ENCODE results near the gene KCTD21.

The KCTD21 gene

DNA sequence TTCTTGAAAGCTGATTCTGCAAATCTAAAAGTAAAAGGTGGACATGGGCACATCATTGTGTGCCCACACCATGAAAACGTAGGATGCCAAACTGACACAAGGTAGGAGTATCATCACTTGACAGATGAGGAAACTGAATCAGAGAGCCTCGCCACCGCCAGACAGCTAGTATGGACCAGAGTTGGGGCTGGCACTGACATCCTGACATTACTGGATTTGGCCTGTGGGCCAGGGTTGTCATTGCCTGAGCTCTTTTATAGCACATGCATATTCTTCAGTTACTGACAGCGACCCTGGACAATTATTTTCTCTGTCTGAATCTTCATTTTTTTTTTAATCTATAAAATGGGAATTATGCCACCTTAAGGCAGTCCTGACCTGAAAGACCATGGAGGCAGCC is 16.8 kb upstream of the KCTD21 start:
- no peak for DNase-seq (ENCODE audit: low spot score)
- Histone ChIP-seq H3K4me1 (ENCODE audit: insufficient read depth, poor library complexity, severe bottlenecking) (no peaks in the 10 kb centered on the region), H3K27me3 (ENCODE audit: insufficient read depth, poor library complexity, severe bottlenecking) (no peaks in the 10 kb centered on the region), H3K9me3 (ENCODE audit: severe bottlenecking) (no peaks in the 10 kb centered on the region), H3K36me3 (ENCODE audit: low read depth) (peaks cover 7% of the 10 kb centered on the region; the same call in 1 of the 2 replicates), H3K4me3 (ENCODE audit: severe bottlenecking) (no peak overlapping the region), H3K27ac (ENCODE audit: poor library complexity, severe bottlenecking) (no peak overlapping the region)
- TF ChIP-seq, protein P1, sequence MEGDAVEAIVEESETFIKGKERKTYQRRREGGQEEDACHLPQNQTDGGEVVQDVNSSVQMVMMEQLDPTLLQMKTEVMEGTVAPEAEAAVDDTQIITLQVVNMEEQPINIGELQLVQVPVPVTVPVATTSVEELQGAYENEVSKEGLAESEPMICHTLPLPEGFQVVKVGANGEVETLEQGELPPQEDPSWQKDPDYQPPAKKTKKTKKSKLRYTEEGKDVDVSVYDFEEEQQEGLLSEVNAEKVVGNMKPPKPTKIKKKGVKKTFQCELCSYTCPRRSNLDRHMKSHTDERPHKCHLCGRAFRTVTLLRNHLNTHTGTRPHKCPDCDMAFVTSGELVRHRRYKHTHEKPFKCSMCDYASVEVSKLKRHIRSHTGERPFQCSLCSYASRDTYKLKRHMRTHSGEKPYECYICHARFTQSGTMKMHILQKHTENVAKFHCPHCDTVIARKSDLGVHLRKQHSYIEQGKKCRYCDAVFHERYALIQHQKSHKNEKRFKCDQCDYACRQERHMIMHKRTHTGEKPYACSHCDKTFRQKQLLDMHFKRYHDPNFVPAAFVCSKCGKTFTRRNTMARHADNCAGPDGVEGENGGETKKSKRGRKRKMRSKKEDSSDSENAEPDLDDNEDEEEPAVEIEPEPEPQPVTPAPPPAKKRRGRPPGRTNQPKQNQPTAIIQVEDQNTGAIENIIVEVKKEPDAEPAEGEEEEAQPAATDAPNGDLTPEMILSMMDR (IDR thresholded peaks at IDR 0.05; ENCODE audit: poor library complexity, severe bottlenecking): no peak
- no peak for ATAC-seq (ENCODE audit: low read depth)

DNA sequence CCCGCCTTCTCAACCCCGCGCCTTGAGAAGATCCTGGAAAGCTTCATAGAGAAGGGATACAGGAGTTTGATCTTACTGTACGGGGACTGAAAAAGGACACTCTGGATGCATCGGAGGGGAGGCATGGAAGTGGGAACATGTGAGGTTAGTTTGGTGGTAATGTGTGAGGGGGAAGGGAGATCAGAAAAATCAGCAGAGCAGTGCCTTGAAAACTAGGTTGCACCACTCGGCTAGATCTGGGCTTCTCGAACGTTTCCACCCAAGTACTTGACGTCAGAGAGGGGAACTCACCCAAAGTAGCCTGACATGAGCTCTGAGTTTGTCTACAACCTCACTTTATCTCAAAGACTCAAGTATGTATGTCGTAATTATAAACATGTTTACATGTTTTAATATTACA is 14.8 kb upstream of the KCTD21 start:
- TF ChIP-seq, protein P1 (IDR thresholded peaks at IDR 0.05; ENCODE audit: poor library complexity, severe bottlenecking): no peak
- no peaks in the 10 kb centered on the region for H3K9me3 ChIP-seq (ENCODE audit: severe bottlenecking)
- no peaks in the 10 kb centered on the region for H3K27me3 ChIP-seq (ENCODE audit: insufficient read depth, poor library complexity, severe bottlenecking)
- H3K27ac ChIP-seq (ENCODE audit: poor library complexity, severe bottlenecking): no peak overlapping the region
- no peak for DNase-seq (ENCODE audit: low spot score)
- no peak overlapping the region for H3K4me3 ChIP-seq (ENCODE audit: severe bottlenecking)
- ATAC-seq (ENCODE audit: low read depth): no peak
- H3K4me1 ChIP-seq (ENCODE audit: insufficient read depth, poor library complexity, severe bottlenecking): no peaks in the 10 kb centered on the region
- peaks cover 14% of the 10 kb centered on the region; the same call in 1 of the 2 replicates for H3K36me3 ChIP-seq (ENCODE audit: low read depth)

DNA sequence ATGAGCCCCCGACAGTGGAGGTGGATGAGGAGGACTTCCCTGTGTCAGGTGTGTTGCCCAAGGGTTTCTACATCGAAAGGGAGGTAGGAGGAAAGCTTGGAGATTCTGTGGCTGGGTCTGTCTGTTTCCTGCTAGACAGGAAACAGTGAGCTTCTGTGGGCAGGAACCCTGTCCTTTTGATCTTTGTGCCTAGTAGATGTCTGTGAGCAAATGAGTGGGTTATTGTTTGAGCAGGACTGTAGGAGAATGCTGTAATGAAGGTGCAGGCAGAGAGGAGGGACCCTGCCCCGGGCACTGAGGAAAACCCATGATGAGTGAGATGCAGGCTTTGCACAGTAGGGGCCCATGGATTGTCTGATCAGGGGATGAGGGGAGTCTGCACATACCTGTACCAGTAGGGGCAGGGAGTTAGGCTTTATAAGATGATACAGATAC is 14.3 kb upstream of the KCTD21 start:
- TF ChIP-seq, protein P1 (IDR thresholded peaks at IDR 0.05; ENCODE audit: poor library complexity, severe bottlenecking): no peak
- Histone ChIP-seq H3K4me1 (ENCODE audit: insufficient read depth, poor library complexity, severe bottlenecking) (no peaks in the 10 kb centered on the region), H3K36me3 (ENCODE audit: low read depth) (peaks cover 14% of the 10 kb centered on the region; the same call in 1 of the 2 replicates), H3K9me3 (ENCODE audit: severe bottlenecking) (no peaks in the 10 kb centered on the region), H3K4me3 (ENCODE audit: severe bottlenecking) (no peak overlapping the region), H3K27me3 (ENCODE audit: insufficient read depth, poor library complexity, severe bottlenecking) (no peaks in the 10 kb centered on the region), H3K27ac (ENCODE audit: poor library complexity, severe bottlenecking) (no peak overlapping the region)
- DNase-seq (ENCODE audit: low spot score) (no peak), ATAC-seq (ENCODE audit: low read depth) (no peak)

DNA sequence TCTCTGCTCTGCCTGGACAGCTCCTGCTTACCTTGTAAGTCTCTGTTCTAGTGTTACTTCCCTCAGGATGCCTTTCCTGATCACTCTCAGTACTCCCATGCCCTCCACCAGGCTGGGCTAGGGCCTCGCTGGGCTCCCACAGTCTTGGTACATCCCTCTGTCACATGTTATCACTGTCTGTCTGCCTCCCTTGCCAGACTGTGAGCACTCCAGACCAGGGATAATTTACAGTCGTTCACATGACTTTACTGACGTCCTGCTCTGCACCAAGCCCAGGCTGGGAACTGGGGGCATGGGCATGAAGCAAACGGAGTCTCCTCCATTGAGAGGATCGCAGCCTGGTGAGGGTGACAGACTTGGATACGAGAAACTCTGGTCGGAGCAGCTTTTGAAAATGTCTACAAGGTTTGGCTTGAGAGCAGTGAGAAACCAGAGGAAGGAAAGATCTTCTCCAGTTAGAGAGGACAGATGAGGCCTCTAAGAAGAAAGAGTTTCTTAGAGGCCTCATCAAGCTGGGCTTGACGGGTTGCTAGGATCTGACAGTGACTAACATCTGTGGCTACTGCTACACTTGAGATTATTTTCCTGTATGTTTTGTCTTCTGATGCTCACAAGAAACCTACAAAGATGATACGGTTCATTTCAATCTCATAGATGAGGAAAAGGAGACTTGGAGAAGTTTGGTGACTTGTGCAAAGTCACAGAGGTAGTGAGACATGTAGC is 12.8 kb upstream of the KCTD21 start:
- TF ChIP-seq, protein P1 (IDR thresholded peaks at IDR 0.05; ENCODE audit: poor library complexity, severe bottlenecking): no peak
- no peak overlapping the region for H3K27ac ChIP-seq (ENCODE audit: poor library complexity, severe bottlenecking)

DNA sequence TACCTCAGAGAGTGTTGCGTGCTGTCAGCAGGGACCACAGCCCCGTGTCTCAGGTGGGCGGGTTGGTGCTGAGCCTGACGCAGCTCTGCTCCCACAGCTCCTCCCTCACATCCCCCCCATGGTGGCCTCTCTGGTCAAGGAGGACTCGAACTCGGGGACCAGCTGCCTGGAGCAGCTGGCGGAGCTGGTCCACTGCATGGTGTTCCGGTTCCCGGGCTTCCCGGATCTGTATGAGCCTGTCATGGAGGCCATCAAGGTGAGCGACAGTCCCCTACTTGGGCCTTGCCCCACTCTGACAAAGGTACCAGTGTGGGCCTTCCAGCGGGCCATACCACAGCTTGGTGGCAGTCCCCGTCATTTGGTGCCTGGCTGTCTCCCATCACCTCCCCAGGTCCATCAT is 12.1 kb upstream of the KCTD21 start:
- Histone ChIP-seq H3K4me1 (ENCODE audit: insufficient read depth, poor library complexity, severe bottlenecking) (no peaks in the 10 kb centered on the region), H3K36me3 (ENCODE audit: low read depth) (peaks cover 11% of the 10 kb centered on the region; the same call in 1 of the 2 replicates), H3K27me3 (ENCODE audit: insufficient read depth, poor library complexity, severe bottlenecking) (no peaks in the 10 kb centered on the region), H3K27ac (ENCODE audit: poor library complexity, severe bottlenecking) (no peak overlapping the region), H3K4me3 (ENCODE audit: severe bottlenecking) (no peak overlapping the region), H3K9me3 (ENCODE audit: severe bottlenecking) (no peaks in the 10 kb centered on the region)
- TF ChIP-seq, protein P1 (IDR thresholded peaks at IDR 0.05; ENCODE audit: poor library complexity, severe bottlenecking): no peak
- DNase-seq (ENCODE audit: low spot score) (peak; percentile 60), ATAC-seq (ENCODE audit: low read depth) (no peak)

More for the DNA sequence above, 12.8 kb upstream of the KCTD21 start:
- DNase-seq (ENCODE audit: low spot score) (no peak), ATAC-seq (ENCODE audit: low read depth) (no peak)
- H3K4me1 ChIP-seq (ENCODE audit: insufficient read depth, poor library complexity, severe bottlenecking): no peaks in the 10 kb centered on the region
- no peaks in the 10 kb centered on the region for H3K9me3 ChIP-seq (ENCODE audit: severe bottlenecking)
- H3K4me3 ChIP-seq (ENCODE audit: severe bottlenecking): no peak overlapping the region
- H3K27me3 ChIP-seq (ENCODE audit: insufficient read depth, poor library complexity, severe bottlenecking): no peaks in the 10 kb centered on the region
- H3K36me3 ChIP-seq (ENCODE audit: low read depth): peaks cover 13% of the 10 kb centered on the region; the same call in 1 of the 2 replicates

All from RWPE2 (cell line).